ENCODE data around the gene ZP1. TPM values are rescaled to one million over a fixed set of nuclear protein-coding genes. Genes with fewer than 3 reads are reported as not detected.

Gene ZP1
- total RNA-seq, 4 donors from 2014 or later: not detected

GRCh38 chr11:60919956-60920355 lies 52.6 kb downstream of the ZP1 start:
- peaks cover 11% of the 10 kb centered on the region for H3K27me3 ChIP-seq
- TF ChIP-seq CTCF (IDR thresholded peaks at IDR 0.05) (no peak), EP300 (IDR thresholded peaks at IDR 0.05; ENCODE audit: low read depth) (no peak), POLR2A (IDR thresholded peaks at IDR 0.05) (no peak)
- 40 to 71% methylated on average over 1 to 2 of the region's 2 CpGs for WGBS, 2 donors (ENCODE audit: low coverage in 1 of 2)
- in situ Hi-C loops (cut with MboI; ENCODE audit: low pct_ligation_motif_present in 1 of 4, low pct_unique_long_range_greater_than_20kb in 1 of 4, low sequenced_read_pairs in 3 of 4): no loop called here
- peaks cover 0 to 29% (median 13%) of the 10 kb centered on the region in 4 donors for H3K36me3 ChIP-seq
- no peak overlapping the region for H3K27ac ChIP-seq
- DNase-seq: no peak
- H3K4me3 ChIP-seq: no peak overlapping the region
- intact Hi-C loops (cut with DNase I; ENCODE audit: low total_unique reads): no loop called here
- H3K4me1 ChIP-seq: peaks cover 14 to 40% (median 21%) of the 10 kb centered on the region in 4 donors
- H3K9me3 ChIP-seq: no peaks in the 10 kb centered on the region

DNA sequence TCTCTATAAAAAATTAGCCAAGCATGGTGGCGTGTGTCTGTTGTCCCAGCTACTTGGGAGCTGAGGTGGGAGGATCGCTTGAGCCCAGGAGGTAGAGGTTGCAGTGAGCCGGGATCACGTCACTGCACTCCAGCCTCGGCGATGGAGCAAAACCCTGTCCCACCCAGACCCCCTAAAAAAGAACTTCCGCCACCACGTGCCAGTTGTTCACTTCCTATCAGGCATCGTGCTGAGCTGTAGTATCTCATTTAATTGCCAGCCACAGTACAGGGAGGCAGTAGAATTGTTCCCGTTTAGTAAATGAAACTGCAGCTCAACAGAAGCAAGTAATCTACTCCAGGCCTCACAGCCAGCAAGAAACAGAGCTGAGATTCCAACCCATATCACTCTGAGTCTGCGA lies 53.9 kb downstream of the ZP1 start:
- Histone ChIP-seq H3K9me3 (no peaks in the 10 kb centered on the region), H3K4me1 (peaks cover 16 to 29% (median 19%) of the 10 kb centered on the region in 4 donors), H3K36me3 (peaks cover 0 to 29% (median 13%) of the 10 kb centered on the region in 4 donors), H3K27ac (no peak overlapping the region), H3K4me3 (no peak overlapping the region), H3K27me3 (peaks cover 18% of the 10 kb centered on the region)
- no peak for TF ChIP-seq POLR2A (IDR thresholded peaks at IDR 0.05)
- no peak for TF ChIP-seq CTCF (IDR thresholded peaks at IDR 0.05)
- TF ChIP-seq POLR2AphosphoS5 (IDR thresholded peaks at IDR 0.05): no peak
- no peak for TF ChIP-seq EP300 (IDR thresholded peaks at IDR 0.05; ENCODE audit: low read depth)
- in situ Hi-C loops (cut with MboI; ENCODE audit: low pct_ligation_motif_present in 1 of 4, low pct_unique_long_range_greater_than_20kb in 1 of 4, low sequenced_read_pairs in 3 of 4) (no loop called here), intact Hi-C loops (cut with DNase I; ENCODE audit: low total_unique reads) (no loop called here)
- no peak for DNase-seq
- WGBS, 2 donors (ENCODE audit: low coverage in 1 of 2): 95 to 100% methylated on average over 2 to 11 of the region's 11 CpGs

DNA sequence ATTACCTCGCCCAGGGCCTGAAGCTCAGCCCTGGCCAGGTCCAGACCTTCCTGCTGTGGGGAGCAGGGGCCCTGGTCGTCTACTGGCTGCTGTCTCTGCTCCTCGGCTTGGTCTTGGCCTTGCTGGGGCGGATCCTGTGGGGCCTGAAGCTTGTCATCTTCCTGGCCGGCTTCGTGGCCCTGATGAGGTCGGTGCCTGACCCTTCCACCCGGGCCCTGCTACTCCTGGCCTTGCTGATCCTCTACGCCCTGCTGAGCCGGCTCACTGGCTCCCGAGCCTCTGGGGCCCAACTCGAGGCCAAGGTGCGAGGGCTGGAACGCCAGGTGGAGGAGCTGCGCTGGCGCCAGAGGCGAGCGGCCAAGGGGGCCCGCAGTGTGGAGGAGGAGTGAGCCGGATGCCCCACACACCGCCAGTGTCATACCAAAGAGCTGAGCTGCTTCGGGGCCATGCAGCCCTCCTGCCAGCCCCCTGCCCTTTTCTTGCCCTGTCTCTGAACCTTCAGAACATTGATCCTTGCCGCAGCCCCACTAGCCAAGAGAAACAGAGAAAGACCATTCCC lies 54.5 kb downstream of the ZP1 start:
- Histone ChIP-seq H3K9me3 (no peaks in the 10 kb centered on the region), H3K36me3 (peaks cover 0 to 29% (median 13%) of the 10 kb centered on the region in 4 donors), H3K4me3 (no peak overlapping the region), H3K27ac (no peak overlapping the region), H3K4me1 (peaks cover 16 to 23% (median 19%) of the 10 kb centered on the region in 4 donors), H3K27me3 (peaks cover 22% of the 10 kb centered on the region)
- intact Hi-C loops (cut with DNase I; ENCODE audit: low total_unique reads): no loop called here
- no peak for DNase-seq
- no peak for TF ChIP-seq CTCF (IDR thresholded peaks at IDR 0.05)
- TF ChIP-seq POLR2AphosphoS5 (IDR thresholded peaks at IDR 0.05): no peak
- no peak for TF ChIP-seq EP300 (IDR thresholded peaks at IDR 0.05; ENCODE audit: low read depth)
- TF ChIP-seq POLR2A (IDR thresholded peaks at IDR 0.05): no peak
- WGBS, 2 donors (ENCODE audit: low coverage in 1 of 2): 87 to 100% methylated on average over 1 to 22 of the region's 23 CpGs
- in situ Hi-C loops (cut with MboI; ENCODE audit: low pct_ligation_motif_present in 1 of 4, low pct_unique_long_range_greater_than_20kb in 1 of 4, low sequenced_read_pairs in 3 of 4): no loop called here

GRCh38 chr11:60922906-60923305 lies 55.6 kb downstream of the ZP1 start:
- H3K4me1 ChIP-seq: peaks cover 16 to 22% (median 19%) of the 10 kb centered on the region in 4 donors
- no peaks in the 10 kb centered on the region for H3K9me3 ChIP-seq
- no peak for DNase-seq
- in situ Hi-C loops (cut with MboI; ENCODE audit: low pct_ligation_motif_present in 1 of 4, low pct_unique_long_range_greater_than_20kb in 1 of 4, low sequenced_read_pairs in 3 of 4) (no loop called here), intact Hi-C loops (cut with DNase I; ENCODE audit: low total_unique reads) (no loop called here)
- peaks cover 0 to 29% (median 13%) of the 10 kb centered on the region in 4 donors for H3K36me3 ChIP-seq
- H3K27ac ChIP-seq: no peak overlapping the region
- H3K4me3 ChIP-seq: no peak overlapping the region
- 84% methylated on average over 5 of the region's 6 CpGs; no CpG with 5 or more reads in 1 of the 2 donors for WGBS, 2 donors (ENCODE audit: low coverage in 1 of 2)
- TF ChIP-seq CTCF (IDR thresholded peaks at IDR 0.05): no peak
- H3K27me3 ChIP-seq: peaks cover 26% of the 10 kb centered on the region
